Right lung (tissue), 5 donors: ENCODE measurements around the gene RPL36A. TPM values are rescaled to one million over a fixed set of nuclear protein-coding genes. Genes with fewer than 3 reads are reported as not detected.

Experiments used
- DNase-seq, 2 donors: peaks; one replicate each; pipeline ENCODE4 v3.0.0-alpha.2; 2013
- polyA plus RNA-seq, 5 donors: library from polyadenylated mRNA; unstranded; fragments of 120-200 nt; gene quantifications; one replicate each; pipeline versions ENCODE4 v1.2.1 to v1.2.3, GENCODE V29; 2013; ENCODE audit warnings: inconsistent platforms in 1 of 5, low replicate concordance in 1 of 5; ENCODE audit not compliant: insufficient read length in 5 of 5, insufficient read depth in 1 of 5

RPL36A gene
- polyA plus RNA-seq, 5 donors = 1,178 to 1,967 (median 1,327) TPM

DNA sequence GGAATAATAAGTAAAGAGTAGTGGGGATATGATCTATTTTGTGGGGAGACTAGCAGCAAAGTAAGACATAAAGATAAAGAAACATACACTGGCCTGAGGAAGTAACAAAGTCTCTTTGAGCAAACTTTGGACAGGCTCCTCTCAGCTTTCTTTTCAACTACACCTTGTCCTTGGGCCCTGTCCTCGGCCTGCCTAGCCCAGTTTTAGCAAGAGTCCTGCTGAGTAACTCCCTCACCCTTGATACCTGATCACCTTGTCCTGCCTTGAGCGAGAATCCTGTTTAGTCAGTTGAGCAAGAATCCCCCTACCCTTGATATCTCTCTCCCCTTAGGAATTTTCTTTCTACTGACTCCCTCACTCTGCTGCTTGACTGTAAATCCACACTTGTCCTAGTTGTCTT, 28.7 kb downstream of the RPL36A start:
- DNase-seq = no peak

DNA sequence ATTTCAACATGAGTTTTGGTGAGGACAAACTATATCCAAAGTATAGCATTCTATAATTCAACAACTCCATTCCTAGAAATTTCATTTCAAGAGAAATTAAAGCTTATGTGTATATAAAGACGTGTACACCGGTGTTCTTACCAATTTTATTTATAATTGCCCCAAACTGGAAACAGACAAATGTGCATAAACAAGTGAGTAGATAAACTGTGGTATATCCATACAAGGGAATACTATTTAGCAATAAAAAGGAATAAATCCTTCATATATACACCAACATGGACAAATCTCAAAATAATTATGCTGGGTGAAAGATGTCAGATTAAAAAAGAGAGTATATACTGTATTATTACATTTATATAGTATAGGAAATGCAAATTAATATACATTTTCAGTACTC, 37.1 kb downstream of the RPL36A start:
- DNase-seq = no peak

DNA sequence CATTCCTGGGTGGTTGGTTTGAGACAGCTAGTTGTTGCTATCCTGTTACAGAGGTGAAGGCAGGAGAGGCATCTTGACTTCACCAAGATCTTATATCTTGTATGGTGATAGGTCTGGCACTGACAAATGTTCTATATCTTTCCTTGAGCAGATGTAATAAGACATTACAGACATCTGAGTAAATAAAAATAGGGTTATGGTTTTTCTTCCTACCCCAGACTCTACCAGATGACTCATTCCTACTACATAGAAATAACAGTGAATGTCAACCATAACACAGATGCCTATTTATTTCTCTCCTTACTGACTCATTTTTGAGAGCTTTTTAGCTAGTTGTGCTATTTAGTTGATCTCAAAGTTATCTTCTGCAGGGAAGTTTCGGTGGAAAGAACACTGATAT, 39.1 kb downstream of the RPL36A start:
- no peak for DNase-seq

DNA sequence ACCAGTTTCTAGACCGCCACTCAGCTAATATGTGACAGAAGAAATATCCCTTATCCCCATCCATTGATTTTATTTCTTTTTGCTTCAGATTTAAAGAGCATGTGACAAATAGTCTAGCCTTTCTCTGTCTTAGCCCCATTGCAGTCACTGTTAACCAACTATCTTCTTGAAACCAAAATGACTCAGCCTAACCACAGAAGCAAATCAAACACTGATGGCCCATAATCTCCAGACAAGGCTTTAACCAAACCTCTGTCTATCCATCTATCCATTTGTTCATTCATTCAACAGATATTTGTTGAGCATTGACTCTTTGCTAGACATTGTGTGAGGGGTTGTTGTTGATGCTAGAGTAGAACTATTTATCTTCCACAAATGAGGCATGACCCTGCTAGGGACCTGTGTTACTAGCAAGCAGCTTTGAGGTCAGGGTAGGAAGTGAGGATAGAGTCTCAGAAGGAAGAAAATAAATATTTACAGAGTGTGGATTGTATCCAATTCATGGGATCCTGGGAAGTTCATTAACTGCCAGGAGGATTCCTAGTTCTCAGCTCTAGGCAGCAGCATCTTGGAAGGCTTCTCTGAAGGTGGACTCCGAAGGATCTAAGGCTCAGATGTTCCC, 39.8 kb downstream of the RPL36A start:
- DNase-seq = no peak

DNA sequence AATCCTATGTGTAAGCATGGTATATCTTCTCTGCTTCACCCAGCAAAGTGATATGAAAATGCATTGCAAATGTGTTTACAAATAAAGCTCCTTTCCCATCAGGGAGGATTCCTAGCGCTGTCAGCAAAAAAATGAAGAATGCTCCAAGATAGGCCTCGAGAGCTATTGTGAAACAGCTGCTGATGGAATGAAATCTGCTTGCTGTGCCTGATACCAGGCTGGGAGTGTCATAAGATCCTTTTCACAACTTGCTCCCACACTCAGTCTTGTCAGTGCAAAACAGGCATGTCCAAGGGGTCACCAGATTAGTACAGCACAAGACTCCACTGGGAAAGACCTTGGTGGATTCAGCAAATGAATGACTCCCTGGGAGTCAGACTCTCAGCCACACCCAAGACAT, 51.3 kb downstream of the RPL36A start:
- no peak for DNase-seq

Other genes starting within 250 kb of the RPL36A start
- 1 to 10 TPM; 1.4 to 2.1 (median 1.9) TPM for gene DRP2, start 171.2 kb upstream of the RPL36A start, polyA plus RNA-seq
- under 1 TPM; 0.27 to 0.55 (median 0.37) TPM for gene TAF7L, start 99.7 kb upstream of the RPL36A start, polyA plus RNA-seq
- 10 to 100 TPM; 11.3 to 15.6 (median 14.9) TPM for gene TIMM8A, start 42.3 kb upstream of the RPL36A start, polyA plus RNA-seq
- gene BTK, start 4.8 kb upstream of the RPL36A start, polyA plus RNA-seq = 1 to 10 TPM; 3.7 to 6.0 (median 4.2) TPM
- 10 to 100 TPM; 23.9 to 31.4 (median 27.5) TPM for gene GLA, start 16.9 kb downstream of the RPL36A start, polyA plus RNA-seq
- gene HNRNPH2, start 17.2 kb downstream of the RPL36A start, polyA plus RNA-seq = 100 to 1,000 TPM in 2 of 5 donors, 10 to 100 TPM in 3; 84.0 to 111 (median 98.1) TPM
- 10 to 100 TPM; 24.6 to 34.8 (median 29.8) TPM for gene ARMCX4, start 94.4 kb downstream of the RPL36A start, polyA plus RNA-seq
- 10 to 100 TPM; 54.1 to 68.0 (median 55.1) TPM for gene ARMCX1, start 159.5 kb downstream of the RPL36A start, polyA plus RNA-seq
- 100 to 1,000 TPM in 4 of 5 donors, 10 to 100 TPM in 1; 86.4 to 120 (median 102) TPM for gene ARMCX6, start 227.0 kb downstream of the RPL36A start, polyA plus RNA-seq
- 100 to 1,000 TPM in 4 of 5 donors, 10 to 100 TPM in 1; 94.8 to 115 (median 113) TPM for gene ARMCX3, start 232.1 kb downstream of the RPL36A start, polyA plus RNA-seq